Dendritic cell treated with granulocyte-macrophage colony-stimulating factor and Interleukin-4, amounts not matched to agents 40 ng/mL and 50 ng/mL, for 4 days (primary cell): ENCODE results near the gene RFPL3.
"Not testable (repeated sequence)": the region's sequence is repeated elsewhere in the genome, so short reads cannot be mapped to it uniquely, and the experiment has no call there.

Experiments used
- H3K27ac Mint-ChIP-seq: one replicate; pipeline ENCODE4 v1.8.0; 2022; ENCODE audit warnings: mild to moderate bottlenecking, mixed read lengths
- H3K27me3 Mint-ChIP-seq: one replicate; pipeline ENCODE4 v1.8.0; 2022; ENCODE audit warnings: mild to moderate bottlenecking, mixed read lengths
- H3K36me3 Mint-ChIP-seq: one replicate; pipeline ENCODE4 v1.8.0; 2022; ENCODE audit warnings: low read depth, mixed read lengths
- H3K4me1 Mint-ChIP-seq: one replicate; pipeline ENCODE4 v1.8.0; 2022; ENCODE audit warnings: low read depth, mixed read lengths
- H3K4me3 Mint-ChIP-seq: one replicate; pipeline ENCODE4 v1.8.0; 2022; ENCODE audit warnings: mild to moderate bottlenecking, moderate library complexity, mixed read lengths
- H3K9me3 Mint-ChIP-seq: one replicate; pipeline ENCODE4 v1.8.0; 2022; ENCODE audit warnings: mixed read lengths
- intact Hi-C: fragments of 100-400 bp; cut with micrococcal nuclease; formaldehyde crosslinking; loops from one replicate; pipeline ENCODE4 v1.15.0; 2022

RFPL3 gene

DNA sequence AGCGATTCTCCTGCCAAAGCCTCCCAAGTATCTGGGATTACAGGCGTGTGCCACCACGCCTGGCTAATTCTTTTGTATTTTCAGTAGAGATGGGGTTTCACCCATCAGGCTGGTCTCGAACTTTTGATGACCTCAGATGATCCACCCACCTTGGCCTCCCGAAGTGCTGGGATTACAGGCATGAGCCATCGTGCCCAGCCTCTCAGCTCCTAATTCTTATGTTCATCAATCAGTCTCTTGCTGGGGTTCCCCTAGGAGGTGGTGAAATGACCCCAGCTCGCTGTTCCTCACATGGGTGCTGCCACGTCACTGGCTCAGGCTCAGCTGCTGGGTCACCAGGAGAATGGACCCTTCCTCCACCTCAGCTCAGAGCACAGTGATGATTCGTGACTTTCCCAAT is at the start of gene RFPL3:
RFPL3 (plus strand) TSS at position 301 of the 400 bp plus-strand sequence. CDS start 205 bp downstream, outside the sequence.
- H3K27ac Mint-ChIP-seq, H3K9me3 Mint-ChIP-seq, intact Hi-C loops, H3K4me1 Mint-ChIP-seq, H3K36me3 Mint-ChIP-seq, H3K4me3 Mint-ChIP-seq, H3K27me3 Mint-ChIP-seq: not testable (repeated sequence)

DNA sequence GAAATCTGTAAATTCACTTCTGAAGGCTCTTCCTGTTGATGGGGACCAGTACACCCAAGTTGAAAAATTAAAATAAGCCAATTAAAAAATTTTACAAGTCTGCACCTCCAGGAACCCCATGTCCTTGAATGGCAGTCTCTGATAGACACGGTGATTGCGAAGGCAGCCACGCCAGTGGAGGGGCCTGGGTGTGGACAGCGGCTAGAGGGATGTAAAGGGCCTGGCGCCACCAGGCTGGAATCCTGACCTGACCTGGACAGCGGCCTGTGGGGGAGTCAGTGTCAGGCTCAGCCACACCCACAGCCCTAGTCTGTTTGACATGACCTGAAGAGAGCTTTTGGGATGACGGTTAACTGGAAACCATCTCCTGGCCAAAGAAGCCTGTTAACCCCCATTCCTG is 49.5 kb upstream of the RFPL3 start:
- H3K27ac Mint-ChIP-seq = no peak overlapping the region
- no peak overlapping the region for H3K4me3 Mint-ChIP-seq
- H3K27me3 Mint-ChIP-seq = peaks cover 4% of the 10 kb centered on the region
- intact Hi-C loops = no loop called here
- H3K4me1 Mint-ChIP-seq = no peaks in the 10 kb centered on the region
- H3K9me3 Mint-ChIP-seq = no peaks in the 10 kb centered on the region
- no peaks in the 10 kb centered on the region for H3K36me3 Mint-ChIP-seq

DNA sequence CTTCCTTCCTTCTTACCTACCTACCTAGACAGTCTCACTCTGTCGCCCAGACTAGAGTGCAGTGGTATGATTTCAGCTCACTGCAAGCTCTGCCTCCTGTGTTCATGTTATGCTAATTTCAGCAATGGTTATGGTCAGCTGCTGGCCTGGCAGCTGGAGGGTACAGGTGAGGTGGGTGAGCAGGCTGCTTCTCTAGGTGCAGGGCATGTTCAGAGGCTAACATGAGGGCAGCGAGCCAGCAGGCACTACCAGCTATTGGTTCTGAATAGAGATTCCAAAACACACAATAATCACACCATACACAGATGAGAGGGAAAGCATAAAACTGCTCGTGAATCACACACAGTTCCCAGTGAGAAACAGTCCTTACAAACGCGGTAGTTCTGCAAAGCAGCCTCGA is 48.7 kb upstream of the RFPL3 start:
- H3K9me3 Mint-ChIP-seq = no peaks in the 10 kb centered on the region
- H3K4me1 Mint-ChIP-seq = no peaks in the 10 kb centered on the region
- intact Hi-C loops = no loop called here
- no peaks in the 10 kb centered on the region for H3K36me3 Mint-ChIP-seq
- no peak overlapping the region for H3K27ac Mint-ChIP-seq
- H3K4me3 Mint-ChIP-seq = no peak overlapping the region
- H3K27me3 Mint-ChIP-seq = peaks cover 5% of the 10 kb centered on the region

DNA sequence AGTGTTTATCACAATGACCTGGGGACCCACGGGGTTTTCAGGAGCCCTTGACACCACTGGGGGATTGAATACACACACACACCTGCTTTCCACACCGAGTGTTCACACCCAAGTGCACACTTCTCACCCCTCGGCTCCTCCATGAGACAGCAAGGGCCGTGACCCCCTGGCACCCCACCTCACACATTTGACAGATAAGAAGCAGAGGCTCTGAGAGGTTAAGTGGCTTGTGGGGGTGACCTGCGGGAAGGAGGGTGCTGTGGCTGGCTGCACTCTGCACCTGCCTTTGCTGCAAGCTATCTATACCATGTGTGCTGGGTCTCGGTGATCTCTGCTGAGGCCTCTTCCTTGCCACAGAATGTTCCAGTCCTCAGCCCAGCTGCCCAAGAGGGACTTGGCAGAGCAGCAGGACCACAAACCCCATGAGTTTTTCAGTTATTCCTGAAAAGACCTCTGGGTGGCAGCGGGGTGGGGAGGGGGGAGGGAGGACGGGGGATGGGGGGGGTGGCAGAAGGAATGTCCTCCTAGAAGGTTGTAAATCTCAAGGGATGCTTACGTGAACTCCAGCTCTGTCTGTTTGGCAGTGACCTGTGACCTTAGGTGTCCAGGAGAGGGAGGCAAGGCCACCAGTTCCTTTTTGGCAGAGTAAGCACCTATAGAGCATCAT is 47.9 kb upstream of the RFPL3 start:
- Mint-ChIP-seq H3K27ac (no peak overlapping the region), H3K9me3 (no peaks in the 10 kb centered on the region), H3K4me1 (no peaks in the 10 kb centered on the region), H3K4me3 (no peak overlapping the region), H3K27me3 (peaks cover 5% of the 10 kb centered on the region), H3K36me3 (no peaks in the 10 kb centered on the region)
- intact Hi-C loops = no loop called here

DNA sequence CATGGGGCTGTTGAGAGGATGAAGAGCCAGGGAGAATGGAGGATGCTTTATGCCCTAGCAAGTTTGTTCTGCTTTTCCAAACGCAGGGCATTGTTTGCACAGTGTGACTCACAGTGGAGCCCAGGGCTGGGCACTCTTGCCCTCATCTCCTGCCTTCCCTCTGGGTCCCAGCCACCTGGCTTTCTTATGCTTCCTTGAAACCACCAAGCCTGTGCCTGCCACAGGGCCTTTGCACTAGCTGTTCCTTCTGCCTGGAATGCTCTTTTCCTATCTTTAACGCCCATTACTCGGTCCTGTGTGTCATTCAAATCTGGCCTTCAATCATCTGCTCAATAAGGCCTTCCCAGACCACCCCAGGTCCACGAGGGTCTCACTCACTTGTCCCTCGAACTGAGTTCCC is 46.9 kb upstream of the RFPL3 start:
- Mint-ChIP-seq H3K4me3 (no peak overlapping the region), H3K4me1 (no peaks in the 10 kb centered on the region), H3K9me3 (no peaks in the 10 kb centered on the region), H3K36me3 (no peaks in the 10 kb centered on the region), H3K27ac (no peak overlapping the region), H3K27me3 (peaks cover 9% of the 10 kb centered on the region)
- intact Hi-C loops = no loop called here

DNA sequence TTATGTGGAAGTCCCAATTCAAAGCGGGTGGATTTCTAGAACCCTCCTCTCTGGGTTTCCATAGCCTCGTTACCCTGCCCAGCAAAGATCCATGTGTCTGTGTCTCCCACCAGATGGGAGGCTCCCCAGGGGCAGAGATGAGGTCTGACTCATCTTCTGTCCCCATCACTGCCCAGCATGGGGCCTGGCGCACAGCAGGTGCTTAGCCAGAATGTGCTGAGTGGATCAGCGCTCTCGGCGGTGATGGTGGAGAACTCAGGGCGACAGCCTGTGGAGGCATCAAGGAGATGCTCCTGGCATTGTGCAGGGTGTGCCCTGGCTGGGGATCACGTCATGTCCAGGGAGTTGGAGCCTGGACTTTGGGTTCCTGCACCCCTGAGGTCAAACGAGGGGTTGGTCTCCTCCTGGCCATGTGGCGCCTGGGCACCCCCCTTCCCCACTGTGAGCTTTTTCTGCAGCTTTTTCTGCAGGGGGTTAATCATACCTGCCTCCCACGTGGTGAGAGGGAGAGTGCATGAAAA is 46.1 kb upstream of the RFPL3 start:
- H3K9me3 Mint-ChIP-seq = no peaks in the 10 kb centered on the region
- intact Hi-C loops = no loop called here
- H3K4me1 Mint-ChIP-seq = no peaks in the 10 kb centered on the region
- no peak overlapping the region for H3K4me3 Mint-ChIP-seq
- H3K36me3 Mint-ChIP-seq = no peaks in the 10 kb centered on the region
- H3K27me3 Mint-ChIP-seq = peaks cover 12% of the 10 kb centered on the region
- no peak overlapping the region for H3K27ac Mint-ChIP-seq

DNA sequence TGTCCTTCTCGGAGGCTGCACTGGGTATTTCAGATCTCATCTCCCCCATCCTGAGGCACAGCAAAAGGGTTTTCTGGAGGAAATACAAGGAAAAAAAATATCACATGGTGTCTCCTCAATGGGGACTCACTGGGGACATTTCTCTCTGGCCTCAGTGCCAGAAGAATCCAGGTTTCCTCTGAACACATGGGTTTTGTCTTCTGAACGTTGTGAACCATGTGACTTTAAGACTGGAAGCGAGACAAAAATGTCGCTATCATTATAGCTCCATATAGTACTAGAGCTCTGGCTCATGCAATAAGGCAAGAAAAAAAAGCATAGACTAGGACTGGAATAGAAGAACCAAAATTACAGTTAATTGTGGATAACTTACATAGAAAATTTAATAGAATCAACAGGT is 44.9 kb upstream of the RFPL3 start:
- H3K4me3 Mint-ChIP-seq = no peak overlapping the region
- H3K27me3 Mint-ChIP-seq = peaks cover 13% of the 10 kb centered on the region
- H3K4me1 Mint-ChIP-seq = no peaks in the 10 kb centered on the region
- no peak overlapping the region for H3K27ac Mint-ChIP-seq
- intact Hi-C loops = no loop called here
- H3K36me3 Mint-ChIP-seq = no peaks in the 10 kb centered on the region
- H3K9me3 Mint-ChIP-seq = no peaks in the 10 kb centered on the region

DNA sequence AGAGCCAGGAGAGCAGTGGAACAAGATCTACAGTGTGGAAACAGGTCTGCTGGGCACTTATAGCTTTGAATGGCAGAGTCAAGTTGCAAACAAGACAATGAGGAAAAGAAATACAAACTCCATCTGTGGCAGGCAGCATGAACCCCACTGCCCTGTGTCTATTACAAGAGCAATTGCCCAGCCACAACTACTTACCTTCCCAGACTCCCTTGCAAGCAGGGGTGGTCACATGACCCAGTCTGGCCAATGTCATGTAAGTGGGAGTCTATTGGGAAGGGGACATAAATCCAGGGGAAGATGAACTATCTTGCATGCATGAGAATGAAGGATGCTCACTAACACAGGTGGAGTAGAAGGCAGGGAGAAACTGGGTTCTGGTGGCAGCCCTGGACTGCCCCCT is 44.1 kb upstream of the RFPL3 start:
- Mint-ChIP-seq H3K9me3 (no peaks in the 10 kb centered on the region), H3K4me1 (no peaks in the 10 kb centered on the region), H3K36me3 (no peaks in the 10 kb centered on the region), H3K27me3 (peaks cover 18% of the 10 kb centered on the region), H3K4me3 (no peak overlapping the region), H3K27ac (no peak overlapping the region)
- intact Hi-C loops = no loop called here

DNA sequence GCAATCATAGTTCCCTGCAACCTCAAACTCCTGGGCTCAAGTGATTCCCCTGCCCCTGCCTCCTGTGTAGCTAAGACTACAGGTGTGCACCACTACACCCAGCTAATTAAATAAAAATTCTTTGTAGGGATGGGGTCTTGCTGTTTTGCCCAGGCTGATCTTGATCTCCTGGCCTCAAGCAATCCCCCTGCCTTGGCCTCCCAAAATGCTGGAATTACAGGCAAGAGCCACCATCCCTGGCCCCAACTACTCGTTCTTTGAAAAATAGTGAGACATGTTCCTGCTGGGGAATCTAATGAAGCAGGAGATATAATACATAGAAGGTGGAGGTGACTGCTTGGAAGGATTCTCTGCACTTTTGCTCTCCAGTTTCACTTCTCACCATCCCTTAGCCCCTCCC is 40.1 kb upstream of the RFPL3 start:
- H3K9me3 Mint-ChIP-seq = no peaks in the 10 kb centered on the region
- no peaks in the 10 kb centered on the region for H3K4me1 Mint-ChIP-seq
- H3K4me3 Mint-ChIP-seq = no peak overlapping the region
- H3K36me3 Mint-ChIP-seq = no peaks in the 10 kb centered on the region
- peaks cover 21% of the 10 kb centered on the region for H3K27me3 Mint-ChIP-seq
- H3K27ac Mint-ChIP-seq = no peak overlapping the region
- intact Hi-C loops = no loop called here

DNA sequence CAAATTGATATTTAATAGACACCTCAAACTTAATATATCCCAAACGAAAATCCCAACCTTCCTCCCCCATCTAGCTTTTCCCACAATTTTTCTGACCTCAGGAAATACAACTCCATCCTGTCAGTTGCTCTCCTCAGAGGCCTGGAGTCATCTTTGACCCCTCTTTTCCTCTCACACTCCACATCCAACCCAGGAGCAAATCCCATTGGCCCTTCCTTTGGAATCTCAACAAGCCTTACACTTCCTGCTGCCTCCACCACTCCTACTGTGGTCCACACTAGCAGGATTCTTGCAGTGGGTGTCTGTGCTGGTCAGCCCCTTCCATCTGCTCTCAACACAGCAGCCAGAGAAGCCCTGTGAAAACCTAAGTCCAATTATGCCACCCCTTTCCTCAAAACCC is 39.3 kb upstream of the RFPL3 start:
- Mint-ChIP-seq H3K9me3 (no peaks in the 10 kb centered on the region), H3K27me3 (peaks cover 21% of the 10 kb centered on the region), H3K4me3 (no peak overlapping the region), H3K27ac (no peak overlapping the region), H3K4me1 (no peaks in the 10 kb centered on the region), H3K36me3 (no peaks in the 10 kb centered on the region)
- intact Hi-C loops = no loop called here

DNA sequence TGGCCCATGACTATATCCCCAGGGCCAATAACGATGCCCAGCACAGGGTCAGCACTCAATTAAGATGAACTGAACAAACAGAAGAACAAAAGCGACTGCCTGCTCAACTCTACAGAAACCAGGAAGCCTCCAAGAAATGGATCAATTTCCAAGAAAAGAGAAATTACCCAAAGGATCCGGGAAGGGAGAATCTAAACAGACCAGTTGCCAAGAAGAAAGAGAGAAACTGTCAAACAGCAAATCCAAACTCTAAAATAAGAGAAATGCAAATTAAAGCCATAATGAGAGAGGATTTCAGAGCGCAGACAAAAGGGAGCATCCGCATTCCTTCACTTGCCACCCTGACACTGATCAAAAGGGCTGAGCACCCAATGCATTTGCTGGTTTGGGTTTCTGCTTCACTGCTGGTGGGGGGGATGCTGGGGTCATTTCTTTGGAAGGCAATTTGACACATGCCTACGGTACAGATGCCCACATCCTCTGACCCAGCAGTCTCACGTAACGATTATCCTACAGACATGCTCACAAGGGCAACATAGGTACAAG is 37.7 kb upstream of the RFPL3 start:
- H3K4me3 Mint-ChIP-seq = no peak overlapping the region
- intact Hi-C loops = no loop called here
- H3K27ac Mint-ChIP-seq = no peak overlapping the region
- H3K4me1 Mint-ChIP-seq = no peaks in the 10 kb centered on the region
- H3K27me3 Mint-ChIP-seq = peaks cover 18% of the 10 kb centered on the region
- H3K36me3 Mint-ChIP-seq = no peaks in the 10 kb centered on the region
- no peaks in the 10 kb centered on the region for H3K9me3 Mint-ChIP-seq

DNA sequence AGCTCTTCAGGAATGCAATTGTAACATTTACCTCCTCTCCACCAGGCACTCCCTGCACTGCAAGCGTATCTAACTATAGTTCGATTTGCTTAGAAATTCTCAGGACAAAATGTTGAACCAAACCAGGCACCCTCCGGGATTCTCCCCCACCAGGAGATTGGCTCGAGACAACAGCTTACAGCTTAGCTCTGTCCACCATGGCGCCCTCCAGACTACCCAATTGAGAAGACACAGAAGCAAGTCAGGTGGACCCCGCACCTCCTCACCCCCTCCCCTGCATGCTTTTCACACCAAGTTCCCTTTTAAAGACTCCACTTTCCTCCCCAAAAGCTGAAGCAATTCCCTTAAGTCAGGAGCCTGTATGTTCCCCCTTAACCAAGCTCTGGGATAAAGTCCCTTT is 34.7 kb upstream of the RFPL3 start:
- Mint-ChIP-seq H3K4me1 (no peaks in the 10 kb centered on the region), H3K36me3 (no peaks in the 10 kb centered on the region), H3K4me3 (no peak overlapping the region), H3K27ac (no peak overlapping the region), H3K9me3 (no peaks in the 10 kb centered on the region), H3K27me3 (peaks cover 6% of the 10 kb centered on the region)
- intact Hi-C loops = no loop called here

DNA sequence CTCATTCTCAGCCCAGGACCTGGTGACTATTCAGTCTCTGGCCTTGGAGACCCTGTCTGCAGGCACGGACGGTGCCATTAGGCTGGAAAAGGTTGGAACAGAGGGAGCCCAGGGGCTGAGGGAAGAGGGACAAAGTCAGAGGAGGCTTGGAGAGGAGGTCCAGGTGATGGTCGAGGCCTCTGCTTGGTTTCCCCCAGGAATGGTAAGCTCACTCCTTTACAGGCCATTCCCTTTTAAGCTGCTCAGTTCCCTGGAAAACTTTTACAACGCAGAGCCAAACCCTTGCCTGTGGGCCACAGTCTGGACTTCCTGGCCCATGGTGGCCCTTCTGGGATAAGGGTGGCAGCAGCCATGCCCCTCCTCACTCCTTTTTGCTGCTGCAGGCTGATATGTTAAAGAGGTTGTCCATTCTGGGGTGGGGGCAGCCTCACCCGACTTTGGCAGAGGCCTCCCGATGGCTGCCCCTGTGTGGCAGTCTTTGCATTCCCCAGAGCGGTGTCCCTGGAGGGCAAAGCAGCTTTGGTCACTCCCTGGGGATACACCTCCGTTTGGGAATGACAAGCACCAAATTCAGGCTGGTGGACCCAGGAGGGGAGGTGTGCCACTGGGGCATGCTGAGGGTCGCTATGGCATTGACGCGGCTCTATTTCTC is 34.0 kb upstream of the RFPL3 start:
- no peak overlapping the region for H3K4me3 Mint-ChIP-seq
- H3K27ac Mint-ChIP-seq = no peak overlapping the region
- no peaks in the 10 kb centered on the region for H3K9me3 Mint-ChIP-seq
- no peaks in the 10 kb centered on the region for H3K4me1 Mint-ChIP-seq
- no peaks in the 10 kb centered on the region for H3K36me3 Mint-ChIP-seq
- H3K27me3 Mint-ChIP-seq = peaks cover 3% of the 10 kb centered on the region
- intact Hi-C loops = no loop called here

DNA sequence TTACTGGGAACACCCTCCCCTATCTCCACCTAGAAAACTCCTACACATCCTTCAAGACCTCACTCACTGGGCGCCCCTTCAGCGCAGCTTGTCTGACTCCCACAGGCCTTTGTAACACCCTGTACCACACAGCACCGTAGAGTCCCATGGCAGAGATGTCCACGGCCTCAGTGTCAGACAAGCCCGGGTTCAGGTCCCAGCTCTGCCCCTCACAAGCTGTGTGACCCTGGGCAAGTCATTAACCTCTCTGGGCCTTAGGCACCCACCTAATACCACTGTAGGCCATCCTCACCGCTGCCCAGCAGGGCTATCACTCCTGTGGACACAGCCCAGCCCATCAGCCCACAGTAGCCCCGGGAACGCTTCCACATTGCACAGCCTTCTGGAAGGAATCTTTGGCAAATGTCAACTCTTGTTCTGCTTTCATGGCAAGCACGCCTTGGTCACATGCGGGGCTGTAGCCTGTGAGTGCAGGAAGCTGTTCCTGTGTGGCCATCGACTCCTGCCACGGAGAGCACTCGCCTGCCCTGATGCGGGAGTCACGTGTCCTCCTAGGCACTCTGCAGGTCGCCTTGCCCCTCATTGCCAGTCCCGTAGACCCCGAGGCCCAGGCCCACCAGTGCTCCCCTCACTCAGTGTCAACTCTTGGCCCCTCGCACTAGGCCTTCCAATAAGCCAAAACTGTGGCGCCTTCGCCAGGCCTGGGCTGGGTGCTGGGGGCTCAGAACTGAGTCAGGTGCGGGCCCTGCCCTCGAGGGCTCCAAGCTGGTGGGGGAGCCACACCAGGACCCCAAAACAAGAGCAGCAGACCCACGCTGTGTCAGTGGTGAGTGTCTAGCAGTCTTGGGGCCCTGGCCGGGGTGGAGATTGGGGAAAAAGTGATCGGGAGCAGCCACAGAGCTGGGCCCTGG is 32.9 kb upstream of the RFPL3 start:
- intact Hi-C loops = no loop called here
- Mint-ChIP-seq H3K9me3 (no peaks in the 10 kb centered on the region), H3K27ac (no peak overlapping the region), H3K36me3 (no peaks in the 10 kb centered on the region), H3K4me1 (no peaks in the 10 kb centered on the region), H3K4me3 (no peak overlapping the region), H3K27me3 (no peaks in the 10 kb centered on the region)
